Caco-2 (cell line): ENCODE results near the gene C3. TPM values are rescaled to one million over a fixed set of nuclear protein-coding genes. Genes with fewer than 3 reads are reported as not detected.
A peak's percentile ranks its signal among the peaks of the same experiment; 100 is the strongest.

ENCODE experiments used
- BruUV-seq: library from RNA; stranded (reverse); fragments of 400-500 nt; replicated peaks from 2 replicates; lab custom pipeline; 2021; lab: Mats Ljungman, UMichigan
- CTCF ChIA-PET: fragments of 300-600 bp; sonication (Branson Sonifier 250); formaldehyde crosslinking; loops from one replicate; lab custom pipeline; 2022; ENCODE audit warnings: antibody characterized with exemption; lab: Charles Lee
- POLR2A ChIA-PET: fragments of 300-600 bp; sonication (Branson Sonifier 250); formaldehyde crosslinking; loops from one replicate; lab custom pipeline; 2022; ENCODE audit warnings: antibody characterized with exemption; lab: Charles Lee
- DNase-seq, 2 experiments: peaks; one replicate each; pipeline versions ENCODE4 v3.0.0 to v3.0.0-alpha.2; 2020 to 2022
- H3K27me3 ChIP-seq: replicated peaks from 2 replicates; pipeline ENCODE4 v1.6.0; 2011; ENCODE audit warnings: low read length; ENCODE audit not compliant: control insufficient read depth, insufficient read depth
- H3K36me3 ChIP-seq: 2 replicates; pipeline ENCODE4 v1.5.1; 2011; ENCODE audit warnings: low read length; ENCODE audit not compliant: control insufficient read depth, insufficient read depth
- H3K4me1 ChIP-seq: fragments of 250-450 bp; sonication (Bioruptor Pico); 2 replicates; pipeline ENCODE4 v1.5.1; 2020; ENCODE audit warnings: mild to moderate bottlenecking
- H3K4me3 ChIP-seq: 2 replicates; pipeline ENCODE4 v1.5.1; 2011; ENCODE audit warnings: low read depth, mild to moderate bottlenecking, control low read depth, low read length
- H3K9me3 ChIP-seq: fragments of 250-450 bp; sonication (Bioruptor Pico); 2 replicates; pipeline ENCODE4 v1.5.1; 2020; ENCODE audit warnings: mild to moderate bottlenecking, moderate library complexity
- H3K27ac Mint-ChIP-seq: one replicate; pipeline ENCODE4 v1.8.0; 2022; ENCODE audit warnings: mixed read lengths; ENCODE audit not compliant: unreplicated experiment
- H3K27me3 Mint-ChIP-seq: one replicate; pipeline ENCODE4 v1.8.0; 2022; ENCODE audit warnings: mixed read lengths; ENCODE audit not compliant: insufficient read depth, unreplicated experiment
- H3K36me3 Mint-ChIP-seq: one replicate; pipeline ENCODE4 v1.8.0; 2022; ENCODE audit warnings: mild to moderate bottlenecking, mixed read lengths; ENCODE audit not compliant: insufficient read depth, unreplicated experiment
- H3K4me1 Mint-ChIP-seq: one replicate; pipeline ENCODE4 v1.8.0; 2022; ENCODE audit warnings: low read depth, mixed read lengths; ENCODE audit not compliant: unreplicated experiment
- H3K4me3 Mint-ChIP-seq: one replicate; pipeline ENCODE4 v1.8.0; 2022; ENCODE audit warnings: mild to moderate bottlenecking, moderate library complexity, mixed read lengths; ENCODE audit not compliant: unreplicated experiment
- H3K9me3 Mint-ChIP-seq: one replicate; pipeline ENCODE4 v1.8.0; 2022; ENCODE audit warnings: mixed read lengths; ENCODE audit not compliant: unreplicated experiment
- intact Hi-C: fragments of 100-400 bp; cut with micrococcal nuclease; formaldehyde crosslinking; loops from one replicate; pipeline ENCODE4 v1.10.0; 2022; ENCODE audit not compliant: unreplicated experiment
- total RNA-seq: library from RNA; stranded (reverse); gene quantifications from 2 replicates; pipeline ENCODE4 v1.2.3, GENCODE V29; 2022
- TF ChIP-seq, protein P1 (sequence below), 2 experiments: fragments of 200-600 bp in 1 of 2; IDR thresholded peaks; 1 replicate in 1 of 2; 2 replicates in 1 of 2; pipeline versions ENCODE4 v1.5.1 to v1.8.0; 2011 to 2022; ENCODE audit warnings: antibody characterized with exemption in 1 of 2, control low read depth in 1 of 2, inconsistent platforms in 1 of 2, low read depth in 1 of 2, low read length in 1 of 2, mild to moderate bottlenecking in 1 of 2, moderate library complexity in 1 of 2; ENCODE audit not compliant: insufficient read depth in 1 of 2, severe bottlenecking in 1 of 2, unreplicated experiment in 1 of 2

C3 gene
- total RNA-seq, 1 experiment from 2014 or later: 21.7 TPM

DNA sequence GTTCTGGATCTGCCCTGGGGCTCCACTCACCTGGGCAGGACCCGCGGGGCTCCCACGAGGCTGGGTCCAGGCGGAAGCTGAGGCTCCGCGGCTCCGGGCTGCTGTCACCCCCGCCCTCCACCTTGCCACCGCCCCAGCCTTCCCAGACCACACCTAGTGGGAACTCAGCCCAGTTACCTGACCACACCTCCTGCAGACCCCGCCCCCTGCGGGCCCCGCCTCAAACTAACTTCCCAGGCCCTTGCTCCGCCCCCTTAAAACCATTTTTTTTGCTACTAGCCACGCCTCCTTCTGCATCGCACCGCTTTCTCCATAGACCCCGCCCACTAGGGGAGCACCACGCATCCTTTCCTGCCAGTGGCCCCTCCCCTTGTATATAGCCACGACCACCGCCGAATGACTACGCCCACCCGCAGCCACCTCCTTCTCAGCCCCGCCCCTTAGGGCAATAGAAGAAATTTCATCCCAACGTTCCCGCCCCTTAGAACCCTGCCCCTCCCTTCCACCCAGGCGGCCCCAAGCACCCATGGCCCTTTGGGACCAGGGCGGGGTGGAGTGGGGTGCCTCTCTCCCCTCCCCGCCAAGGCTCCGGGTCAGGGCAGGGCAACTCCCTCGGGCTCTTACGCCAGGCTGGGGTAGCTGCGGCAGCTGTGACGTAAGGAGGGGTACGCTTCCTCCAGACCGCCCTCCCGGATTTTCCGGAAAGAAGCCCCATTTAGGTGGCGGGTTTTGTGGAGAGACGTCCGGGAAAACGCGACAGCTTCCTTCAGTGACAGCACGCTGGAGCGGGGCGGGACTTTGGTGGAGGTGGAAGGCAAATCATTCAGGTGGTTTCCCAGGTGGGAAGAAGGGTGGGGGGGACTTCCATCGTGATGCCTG, 47.1 kb upstream of the C3 start, which contains the start of gene SH2D3A:
SH2D3A (minus strand) TSS at position 79 of the 879 bp plus-strand sequence. CDS start 3,687 bp downstream, outside the sequence.
- H3K27ac Mint-ChIP-seq: peak within 1 kb of the TSS; percentile 94
- peaks cover 10% of the 10 kb centered on the region for H3K4me1 Mint-ChIP-seq
- intact Hi-C loops: loop anchor here (1.0 to 2.0 kb wide), 2 partner anchors 96 to 251 kb away; no protein-coding TSS in a partner anchor
- POLR2A ChIA-PET: interaction anchor here (0.6 to 1.9 kb wide), 2 partner anchors 15 to 27 kb away, joined by 3 to 13 read pairs; no protein-coding TSS in a partner anchor
- H3K27me3 Mint-ChIP-seq: no peaks in the 10 kb centered on the region
- H3K4me1 ChIP-seq: peaks cover 13% of the 10 kb centered on the region
- no peaks in the 10 kb centered on the region for H3K27me3 ChIP-seq
- BruUV-seq: no TSS peak
- H3K9me3 ChIP-seq: no peaks in the 10 kb centered on the region
- H3K36me3 Mint-ChIP-seq: peaks cover 43% of the 10 kb centered on the region
- DNase-seq: peak; percentile 95 to 96
- TF ChIP-seq, protein P1, sequence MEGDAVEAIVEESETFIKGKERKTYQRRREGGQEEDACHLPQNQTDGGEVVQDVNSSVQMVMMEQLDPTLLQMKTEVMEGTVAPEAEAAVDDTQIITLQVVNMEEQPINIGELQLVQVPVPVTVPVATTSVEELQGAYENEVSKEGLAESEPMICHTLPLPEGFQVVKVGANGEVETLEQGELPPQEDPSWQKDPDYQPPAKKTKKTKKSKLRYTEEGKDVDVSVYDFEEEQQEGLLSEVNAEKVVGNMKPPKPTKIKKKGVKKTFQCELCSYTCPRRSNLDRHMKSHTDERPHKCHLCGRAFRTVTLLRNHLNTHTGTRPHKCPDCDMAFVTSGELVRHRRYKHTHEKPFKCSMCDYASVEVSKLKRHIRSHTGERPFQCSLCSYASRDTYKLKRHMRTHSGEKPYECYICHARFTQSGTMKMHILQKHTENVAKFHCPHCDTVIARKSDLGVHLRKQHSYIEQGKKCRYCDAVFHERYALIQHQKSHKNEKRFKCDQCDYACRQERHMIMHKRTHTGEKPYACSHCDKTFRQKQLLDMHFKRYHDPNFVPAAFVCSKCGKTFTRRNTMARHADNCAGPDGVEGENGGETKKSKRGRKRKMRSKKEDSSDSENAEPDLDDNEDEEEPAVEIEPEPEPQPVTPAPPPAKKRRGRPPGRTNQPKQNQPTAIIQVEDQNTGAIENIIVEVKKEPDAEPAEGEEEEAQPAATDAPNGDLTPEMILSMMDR (IDR thresholded peaks at IDR 0.05; ENCODE audit: insufficient read depth in 1 of 2, low read depth in 1 of 2, low read length in 1 of 2, severe bottlenecking in 1 of 2, unreplicated experiment in 1 of 2): no peak
- peak within 1 kb of the TSS; percentile 80 for H3K4me3 Mint-ChIP-seq
- no peaks in the 10 kb centered on the region; the same call in 1 of the 2 replicates for H3K36me3 ChIP-seq
- H3K4me3 ChIP-seq: peak within 1 kb of the TSS; percentile 80
- H3K9me3 Mint-ChIP-seq: no peaks in the 10 kb centered on the region
- CTCF ChIA-PET: interaction anchor here (1.6 kb wide), 1 partner anchor 29 kb away, joined by 5 read pairs; no protein-coding TSS in a partner anchor

DNA sequence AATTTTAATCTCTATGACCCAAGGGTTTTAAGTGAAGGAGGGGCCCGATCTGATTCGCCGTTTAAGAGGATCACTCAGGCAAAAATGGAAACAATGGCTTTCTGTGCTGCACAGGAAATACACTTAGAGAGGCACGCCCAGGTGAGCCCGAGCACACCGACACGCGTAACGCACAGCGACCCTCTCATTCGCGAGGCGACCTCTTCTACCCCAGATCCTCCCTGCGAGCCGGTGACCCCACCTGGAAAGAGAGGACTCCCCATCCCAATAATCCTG, 46.6 kb upstream of the C3 start:
- no peak for DNase-seq
- H3K9me3 Mint-ChIP-seq: no peaks in the 10 kb centered on the region
- no peaks in the 10 kb centered on the region for H3K27me3 Mint-ChIP-seq
- Histone ChIP-seq H3K27me3 (no peaks in the 10 kb centered on the region), H3K4me3 (peak overlapping the region; percentile 80), H3K4me1 (peaks cover 13% of the 10 kb centered on the region), H3K36me3 (no peaks in the 10 kb centered on the region; the same call in 1 of the 2 replicates), H3K9me3 (no peaks in the 10 kb centered on the region)
- ChIA-PET POLR2A (interaction anchor here (0.6 to 1.9 kb wide), 2 partner anchors 14 to 26 kb away, joined by 3 to 13 read pairs; no protein-coding TSS in a partner anchor), CTCF (interaction anchor here (1.6 kb wide), 1 partner anchor 29 kb away, joined by 5 read pairs; no protein-coding TSS in a partner anchor)
- H3K27ac Mint-ChIP-seq: peak overlapping the region; percentile 94
- peaks cover 39% of the 10 kb centered on the region for H3K36me3 Mint-ChIP-seq
- TF ChIP-seq, protein P1 (IDR thresholded peaks at IDR 0.05; ENCODE audit: insufficient read depth in 1 of 2, low read depth in 1 of 2, low read length in 1 of 2, severe bottlenecking in 1 of 2, unreplicated experiment in 1 of 2): no peak
- H3K4me1 Mint-ChIP-seq: peaks cover 10% of the 10 kb centered on the region
- no TSS peak for BruUV-seq
- peak overlapping the region; percentile 80 for H3K4me3 Mint-ChIP-seq
- intact Hi-C loops: loop anchor here (1.0 to 2.0 kb wide), 2 partner anchors 96 to 250 kb away; no protein-coding TSS in a partner anchor
